NCI-H1436 treated with DMSO at 0.1 percent for 48 hours (cell line): Measurements from ENCODE around the gene MAPK8IP3.
"Not testable (repeated sequence)": the region's sequence is repeated elsewhere in the genome, so short reads cannot be mapped to it uniquely, and the experiment has no call there.

ENCODE experiments used
- DNase-seq: peaks from one replicate; lab custom pipeline; 2025; lab: John Stamatoyannopoulos, UW

The MAPK8IP3 gene

DNA sequence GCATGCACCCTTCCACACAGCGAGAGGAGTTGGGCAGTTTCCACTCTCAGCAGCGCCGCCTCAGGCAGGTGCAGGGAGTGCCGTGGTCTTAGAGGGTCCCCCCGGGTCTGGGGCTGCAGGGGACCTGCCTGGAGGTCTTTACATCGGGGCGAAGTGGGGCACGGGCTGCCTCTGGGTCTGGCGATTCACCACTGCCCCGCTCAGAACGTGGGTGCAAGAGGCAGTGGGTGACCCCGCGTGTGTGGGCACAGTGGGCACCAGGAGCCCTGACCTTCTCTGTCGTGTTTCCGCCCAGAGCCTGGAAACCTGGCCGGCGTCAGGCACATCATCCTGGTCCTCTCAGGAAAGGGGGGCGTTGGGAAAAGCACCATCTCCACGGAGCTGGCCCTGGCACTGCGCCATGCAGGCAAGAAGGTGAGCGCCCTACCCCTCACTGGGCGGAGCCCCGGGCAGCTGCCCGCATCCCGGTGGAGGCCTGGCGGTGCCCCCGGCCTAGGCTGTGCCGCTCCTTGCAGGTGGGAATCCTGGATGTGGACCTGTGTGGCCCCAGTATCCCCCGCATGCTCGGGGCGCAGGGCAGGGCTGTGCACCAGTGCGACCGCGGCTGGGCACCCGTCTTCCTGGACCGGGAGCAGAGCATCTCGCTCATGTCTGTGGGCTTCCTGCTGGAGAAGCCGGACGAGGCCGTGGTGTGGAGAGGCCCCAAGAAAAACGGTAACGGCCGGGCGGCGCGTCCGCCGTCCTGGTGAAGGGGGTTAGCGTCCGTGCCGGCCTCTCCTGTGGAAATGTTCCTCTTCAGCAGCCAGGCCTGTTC is 80.5 kb downstream of the MAPK8IP3 start:
- DNase-seq = no peak

DNA sequence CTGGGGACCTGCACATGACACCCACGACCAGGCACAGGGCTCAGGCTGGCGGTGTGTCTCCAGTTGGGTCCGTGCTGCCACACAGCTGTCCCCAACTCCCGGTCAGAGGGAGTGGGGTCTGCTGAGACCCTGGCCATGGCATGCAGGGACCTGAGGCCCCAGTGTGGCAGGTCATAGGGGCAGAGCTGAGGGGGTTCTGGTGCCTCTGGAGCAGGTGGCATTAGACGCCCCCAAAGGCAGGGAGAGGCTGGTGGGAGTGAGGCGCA is 81.0 kb downstream of the MAPK8IP3 start:
- DNase-seq = no peak

DNA sequence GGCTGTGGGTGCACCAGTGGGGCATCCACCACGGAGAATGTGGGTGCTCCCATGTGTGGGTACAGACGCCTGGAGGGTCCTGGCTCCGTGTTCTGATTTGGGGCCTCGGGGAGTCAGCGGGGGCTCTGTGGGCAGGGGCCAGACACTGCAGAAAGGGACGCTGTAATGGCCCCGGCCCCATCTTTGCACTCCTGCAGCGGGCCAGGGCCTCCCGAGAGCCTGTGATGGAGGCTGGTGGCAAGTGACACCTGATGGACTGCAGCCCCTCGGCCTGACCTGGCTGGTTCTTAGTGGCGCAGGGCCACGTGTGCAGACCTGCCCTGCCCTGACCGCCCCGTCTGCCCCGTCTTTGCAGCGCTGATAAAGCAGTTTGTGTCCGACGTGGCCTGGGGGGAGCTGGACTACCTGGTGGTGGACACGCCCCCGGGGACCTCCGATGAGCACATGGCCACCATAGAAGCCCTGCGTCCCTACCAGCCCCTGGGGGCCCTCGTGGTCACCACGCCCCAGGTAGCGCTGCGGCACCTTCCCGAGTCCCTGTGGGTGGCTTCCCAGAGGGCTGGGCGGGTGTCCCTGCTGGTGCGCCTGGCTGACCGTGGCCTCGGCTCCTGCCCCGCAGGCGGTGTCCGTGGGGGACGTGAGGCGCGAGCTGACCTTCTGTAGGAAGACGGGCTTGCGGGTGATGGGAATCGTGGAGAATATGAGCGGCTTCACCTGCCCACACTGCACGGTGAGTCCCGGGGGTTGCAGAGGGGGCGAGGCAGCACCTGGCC is 81.5 kb downstream of the MAPK8IP3 start:
- DNase-seq = no peak

DNA sequence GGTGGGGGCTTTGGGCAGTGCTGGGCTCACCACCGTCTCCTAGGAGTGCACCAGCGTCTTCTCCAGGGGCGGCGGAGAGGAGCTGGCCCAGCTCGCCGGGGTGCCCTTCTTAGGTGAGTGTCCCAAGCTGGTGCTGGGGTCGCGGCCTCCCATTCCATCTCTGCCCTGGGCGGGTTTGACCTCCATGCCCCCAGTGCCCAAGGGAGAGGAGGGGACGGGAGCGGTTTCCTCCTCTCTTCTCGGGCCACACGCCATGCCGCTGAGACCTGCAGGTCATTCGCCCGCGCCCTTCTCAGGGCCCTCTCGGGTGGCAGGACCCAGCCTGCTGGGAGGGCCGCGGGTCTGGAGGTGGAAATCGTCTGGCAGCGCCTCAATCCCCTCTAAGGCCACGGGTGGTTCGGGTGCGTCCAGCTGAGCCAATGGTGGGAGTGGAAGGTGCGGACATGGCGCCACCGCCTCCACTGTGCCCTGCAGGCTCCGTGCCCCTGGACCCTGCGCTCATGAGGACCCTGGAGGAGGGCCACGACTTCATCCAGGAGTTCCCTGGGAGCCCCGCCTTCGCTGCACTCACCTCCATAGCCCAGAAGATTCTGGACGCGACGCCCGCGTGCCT is 82.2 kb downstream of the MAPK8IP3 start:
- DNase-seq = no peak

DNA sequence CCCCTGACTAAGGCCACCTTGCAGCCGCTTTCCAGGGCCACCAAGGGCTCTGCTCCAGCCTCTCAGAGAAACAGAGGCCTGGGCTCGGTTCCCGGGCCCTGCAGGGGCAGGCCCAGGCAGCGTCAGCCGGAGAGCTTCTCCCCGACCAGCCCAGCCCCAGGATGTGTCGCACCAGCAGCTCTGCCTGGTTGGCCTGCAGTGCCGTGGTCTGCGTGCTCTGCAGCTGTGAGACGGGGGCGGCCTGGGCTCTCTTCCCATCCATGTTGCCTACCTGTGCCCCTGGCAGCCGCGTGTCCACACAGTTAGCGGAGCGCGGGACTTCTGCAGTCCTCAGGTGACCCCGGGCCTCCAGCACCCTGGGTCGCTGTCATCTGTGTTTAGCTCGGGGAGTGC is 82.7 kb downstream of the MAPK8IP3 start:
- no peak for DNase-seq

DNA sequence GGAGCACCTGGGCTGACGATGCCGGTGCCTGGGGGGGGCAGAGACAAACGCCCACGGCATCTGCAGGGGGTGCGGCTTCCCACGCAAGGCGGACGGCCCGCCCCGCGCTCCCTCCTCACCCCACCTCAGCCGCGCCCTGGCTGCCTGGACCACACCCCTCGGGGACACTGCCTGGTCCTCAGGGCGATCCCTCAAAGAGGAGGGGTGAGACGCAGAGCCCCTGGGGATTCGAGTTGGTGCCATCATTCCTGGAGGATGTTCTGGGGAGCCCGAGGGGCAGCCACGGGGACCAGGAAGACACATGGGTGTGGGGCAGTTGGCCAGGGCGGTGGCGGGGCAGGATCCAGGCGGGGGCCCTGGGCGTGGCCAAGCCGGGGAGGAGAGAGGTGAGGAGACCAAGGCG is 83.6 kb downstream of the MAPK8IP3 start:
- no peak for DNase-seq

DNA sequence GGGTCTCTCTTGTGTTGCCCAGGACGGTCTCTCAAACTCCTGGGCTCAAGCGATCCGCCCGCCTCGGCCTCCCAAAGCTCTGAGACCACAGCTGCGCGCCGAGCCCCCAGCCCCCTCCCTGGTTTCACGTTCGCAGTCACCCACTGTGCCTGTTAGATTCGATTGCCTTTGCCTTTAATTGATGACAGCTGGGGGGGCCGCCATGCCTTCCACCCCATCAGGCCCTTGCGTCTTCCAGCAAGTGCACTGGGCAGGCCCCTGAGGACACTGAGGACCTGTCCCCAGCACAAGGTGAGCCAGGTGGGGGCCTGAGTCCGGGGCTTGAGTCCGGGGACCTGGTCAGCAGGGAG is 84.2 kb downstream of the MAPK8IP3 start:
- no peak for DNase-seq

DNA sequence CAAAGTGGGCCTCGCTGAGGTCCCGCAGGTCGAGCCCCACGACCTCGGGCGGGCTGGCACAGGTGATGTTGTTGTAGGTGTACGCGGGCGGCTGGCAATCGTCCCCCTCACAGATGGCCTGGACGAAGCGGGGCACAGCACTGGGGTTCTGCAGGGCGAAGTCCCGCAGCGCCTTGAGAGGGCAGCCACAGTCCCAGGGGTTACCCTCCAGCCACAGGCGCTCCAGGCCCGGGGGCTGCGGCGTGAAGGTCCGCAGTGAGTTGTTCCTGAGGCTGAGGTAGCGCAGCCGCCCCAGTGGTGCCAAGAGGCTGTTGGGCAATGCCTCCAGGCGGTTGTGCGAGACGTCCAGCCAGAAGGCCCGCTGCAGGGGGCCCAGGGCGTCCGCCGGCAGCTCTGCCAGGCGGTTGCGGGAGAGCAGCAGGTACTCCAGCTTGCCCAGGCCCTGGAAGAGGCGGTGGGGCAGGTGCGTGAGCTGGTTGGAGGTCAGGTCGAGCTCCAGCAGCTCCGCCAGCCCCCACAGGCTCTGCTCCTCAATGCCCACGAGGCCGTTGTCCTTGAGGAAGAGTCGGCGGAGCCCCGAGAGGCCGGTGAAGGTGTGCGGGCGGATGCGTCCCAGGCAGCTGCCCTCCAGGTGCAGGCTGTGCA is 84.7 kb downstream of the MAPK8IP3 start:
- no peak for DNase-seq

DNA sequence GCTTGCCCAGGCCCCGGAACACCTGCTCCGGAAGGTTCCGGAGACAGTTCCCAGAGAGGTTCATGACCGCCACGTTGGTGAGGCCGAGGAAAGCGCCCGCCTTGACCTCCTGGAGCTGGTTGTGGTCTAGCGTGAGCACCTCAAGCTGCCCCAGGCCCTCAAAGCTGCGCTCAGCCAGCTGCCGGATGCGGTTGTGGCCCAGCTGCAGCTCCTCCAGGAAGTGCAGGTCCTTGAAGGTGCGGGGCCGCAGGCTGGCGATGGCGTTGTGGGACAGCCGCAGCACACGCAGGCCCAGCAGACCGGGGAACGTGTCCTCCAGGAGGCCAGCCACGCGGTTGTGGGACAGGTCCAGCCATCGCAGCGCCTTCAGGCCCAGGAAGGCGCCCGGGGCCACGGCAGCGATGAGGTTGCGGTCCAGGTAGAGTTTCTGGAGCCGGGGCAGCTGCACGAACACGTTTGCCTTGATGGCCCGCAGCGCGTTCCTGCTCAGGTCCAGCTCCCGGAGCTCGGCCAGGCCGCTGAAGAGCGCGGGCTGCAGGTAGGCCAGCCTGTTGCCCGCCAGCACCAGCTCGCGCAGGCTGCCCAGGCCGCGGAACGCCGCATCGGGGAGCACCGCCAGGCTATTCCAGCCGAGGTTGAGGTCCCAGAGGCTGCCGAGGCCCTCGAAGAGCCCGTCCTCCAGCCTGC is 85.4 kb downstream of the MAPK8IP3 start:
- DNase-seq = no peak

DNA sequence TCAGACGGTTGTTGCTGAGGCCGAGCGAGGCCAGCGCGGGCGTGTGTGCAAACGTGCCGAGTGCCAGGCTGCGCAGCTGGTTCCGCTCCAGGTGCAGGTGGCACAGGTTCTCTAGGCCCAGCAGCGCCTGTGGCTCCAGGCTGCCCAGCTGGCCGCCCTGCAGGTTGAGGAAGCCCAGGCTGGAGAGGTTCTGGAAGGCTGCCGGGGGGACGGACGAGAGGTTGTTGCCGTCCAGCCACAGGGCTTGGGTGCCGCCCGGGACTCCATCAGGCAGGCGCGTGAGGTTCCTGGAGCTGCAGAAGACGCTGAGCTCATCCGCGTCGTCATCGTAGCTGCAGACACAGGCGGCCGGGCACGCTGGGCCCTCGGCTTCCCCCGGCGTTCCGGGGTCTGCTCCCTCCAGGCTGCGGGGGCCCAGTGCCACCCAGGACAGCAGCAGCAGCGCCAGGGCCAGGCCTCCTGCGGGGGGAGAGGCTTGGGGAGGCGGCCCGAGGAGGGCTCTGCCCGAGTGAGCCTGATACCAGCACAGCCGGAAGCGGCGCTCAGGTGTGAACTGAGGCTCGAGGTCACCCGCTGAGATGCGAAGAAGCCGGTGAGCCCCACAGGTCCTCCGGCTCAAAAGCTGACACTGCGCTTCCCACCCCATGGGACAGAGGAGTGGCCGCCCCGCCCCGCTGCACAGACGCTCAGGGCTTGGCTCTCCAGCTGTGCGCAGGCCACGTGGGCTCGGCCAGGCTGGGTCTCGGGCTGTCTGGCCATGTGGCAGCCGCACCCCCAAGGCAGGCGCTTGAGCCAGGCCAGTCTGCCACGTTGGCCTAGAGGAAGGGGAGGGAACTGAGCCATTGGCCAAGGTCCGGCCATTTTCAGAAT is 86.2 kb downstream of the MAPK8IP3 start:
- no peak for DNase-seq

DNA sequence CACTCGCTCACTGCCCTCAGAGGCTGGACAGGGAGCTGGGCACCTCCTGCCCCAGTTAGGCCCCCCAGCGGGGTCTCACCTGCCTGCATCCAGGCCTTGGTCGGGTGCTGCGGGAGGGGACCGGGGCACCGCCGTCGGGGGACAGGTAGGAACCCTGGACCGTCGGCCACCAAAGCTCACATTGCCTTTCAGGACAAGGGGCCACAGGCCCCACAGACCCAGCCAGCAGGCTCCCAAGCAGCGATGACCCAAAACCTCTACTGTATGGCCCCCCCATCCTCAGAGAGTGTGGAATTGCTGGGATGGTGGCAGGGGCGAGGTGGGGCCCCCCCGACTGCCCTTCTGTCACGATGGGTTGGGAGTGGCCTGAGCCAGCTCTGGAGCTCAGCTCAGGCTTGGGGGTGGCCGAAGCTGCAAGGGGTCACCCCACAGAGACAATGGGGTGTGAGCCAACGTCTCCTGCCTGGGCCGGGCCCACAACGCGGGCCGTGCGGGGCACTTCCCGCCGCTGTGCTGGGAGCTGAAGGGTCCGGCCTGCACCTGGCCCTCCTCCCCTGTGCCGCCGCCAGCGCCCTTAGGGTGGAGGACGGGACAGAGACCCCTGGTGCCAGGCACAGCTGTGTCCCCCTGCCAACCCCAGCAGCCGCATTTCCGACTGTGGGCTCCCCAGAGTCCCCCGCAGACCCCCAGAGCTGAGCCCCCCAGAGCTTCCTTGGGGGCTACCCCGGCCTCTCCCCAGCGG is 87.0 kb downstream of the MAPK8IP3 start:
- DNase-seq = no peak

DNA sequence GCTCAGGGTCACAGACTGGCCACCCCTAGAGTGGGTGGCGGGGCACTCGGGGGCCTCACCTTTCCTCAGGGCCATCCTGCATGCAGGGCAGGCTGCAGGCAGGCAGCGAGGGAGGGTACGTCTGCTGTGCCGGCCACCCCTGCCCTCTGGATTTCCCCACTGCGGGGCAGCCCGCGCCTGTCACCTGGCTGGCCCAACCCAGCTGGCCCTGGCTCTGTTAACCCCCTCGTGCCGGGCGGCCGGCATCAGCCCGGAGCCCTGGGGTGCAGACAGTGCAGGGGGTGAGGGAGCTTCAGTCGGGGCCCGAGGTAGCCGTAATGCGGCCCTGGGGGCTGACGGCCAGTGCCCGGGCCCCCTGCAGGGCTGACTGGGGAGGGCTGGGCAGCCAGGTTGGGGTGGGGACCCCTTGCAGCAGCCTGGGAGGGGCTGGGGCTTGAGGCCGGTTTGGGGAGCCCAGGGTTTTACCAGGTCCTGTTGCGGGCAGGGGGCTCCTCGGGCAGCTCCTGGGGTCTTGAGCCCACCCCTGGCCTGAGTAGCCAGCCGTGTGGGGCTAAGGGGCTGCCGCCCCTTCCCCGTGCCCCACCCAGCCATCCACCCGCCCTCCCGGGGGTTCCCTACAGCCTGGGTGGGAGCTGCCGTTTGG is 87.7 kb downstream of the MAPK8IP3 start, which contains the start of gene IGFALS:
Gene IGFALS, minus strand, starts transcription at position 128 of the 643 bp plus-strand sequence. Its CDS starts 53 bp downstream, at position 75.
- no peak for DNase-seq

DNA sequence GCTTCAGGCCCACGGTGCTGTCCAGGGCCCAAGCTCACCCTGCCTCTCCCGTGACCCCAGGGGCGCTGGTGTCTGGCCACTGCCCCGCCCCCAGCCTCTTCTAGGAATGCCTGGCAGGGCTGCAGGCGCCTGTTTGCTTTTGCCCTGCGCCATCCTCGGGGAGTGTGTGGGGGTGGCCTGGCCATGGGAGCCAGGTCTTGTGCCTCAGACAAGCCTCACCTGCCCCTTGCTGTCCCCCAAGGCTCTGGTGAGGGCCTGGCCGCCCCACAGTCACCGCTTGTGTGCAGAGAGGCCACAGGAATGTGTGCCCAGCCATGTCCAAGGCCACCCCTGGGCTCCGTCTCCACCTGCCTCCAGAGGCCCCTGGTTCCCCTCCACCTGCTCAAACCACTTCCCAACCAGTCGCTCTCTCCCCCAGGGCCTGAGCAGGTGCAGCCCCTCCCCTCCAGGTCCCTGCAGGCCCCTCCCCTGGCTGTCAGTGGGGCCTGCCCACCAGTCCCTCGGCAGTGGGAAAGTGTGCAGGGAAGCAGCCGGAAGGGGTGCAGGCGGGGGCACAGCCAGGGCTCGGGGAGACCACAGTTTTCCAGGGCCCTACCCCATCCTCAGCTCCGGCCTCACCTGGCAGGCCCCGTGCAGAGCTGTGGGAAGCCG is 88.4 kb downstream of the MAPK8IP3 start:
- no peak for DNase-seq

DNA sequence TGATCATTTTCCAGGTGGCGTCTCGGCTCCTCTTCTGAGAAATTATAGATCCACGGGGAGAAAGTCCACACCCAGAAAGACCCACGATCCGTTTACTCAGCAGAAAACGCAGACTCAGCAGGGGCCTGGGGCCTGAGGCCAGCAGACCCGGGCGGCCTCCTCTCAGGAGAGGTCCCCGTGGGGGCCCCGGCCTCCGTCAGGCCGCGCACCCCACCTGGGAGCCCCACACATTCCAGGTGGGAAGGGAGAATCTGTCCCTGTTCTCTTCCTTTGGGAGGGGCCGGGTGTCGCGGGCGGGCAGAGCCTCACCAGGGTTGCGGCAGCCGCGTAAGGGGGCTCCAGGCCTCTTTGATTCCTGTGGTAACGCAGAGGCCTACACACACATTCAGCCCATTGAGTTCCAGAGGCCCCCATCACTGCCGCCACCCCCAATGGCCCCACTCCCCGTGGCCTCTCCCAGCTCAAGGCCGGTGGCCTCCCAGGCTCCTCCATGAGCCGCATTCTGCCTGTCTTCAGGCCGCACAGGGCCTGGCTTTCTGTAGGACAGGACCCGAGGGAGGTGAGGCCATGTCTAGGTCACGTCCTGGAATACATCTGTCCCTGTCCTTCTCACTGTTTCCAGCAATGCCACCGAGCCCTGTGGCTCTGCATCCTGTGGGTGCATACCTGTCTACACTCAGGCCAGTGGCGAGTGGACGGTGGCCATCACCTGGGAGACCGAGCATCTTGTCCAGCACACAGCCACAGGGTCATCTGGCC is 89.1 kb downstream of the MAPK8IP3 start:
- no peak for DNase-seq

DNA sequence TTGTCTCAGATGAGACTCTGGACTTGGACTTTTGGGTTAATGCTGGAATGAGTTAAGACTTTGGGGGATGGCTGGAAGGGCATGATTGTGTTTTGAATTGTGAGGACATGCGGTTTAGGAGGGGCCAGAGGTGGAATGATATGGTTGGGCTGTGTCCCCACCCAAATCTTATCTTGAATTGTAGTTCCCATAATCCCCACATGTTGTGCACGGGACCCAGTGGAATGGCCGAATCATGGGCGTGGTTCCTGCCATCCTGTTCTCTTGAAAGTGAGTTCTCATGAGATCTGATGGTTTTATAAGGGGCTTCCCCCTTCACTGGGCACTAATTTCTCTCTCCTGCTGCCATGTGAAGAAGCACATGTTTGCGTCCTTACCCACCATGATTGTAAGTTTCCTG is 93.3 kb downstream of the MAPK8IP3 start:
- DNase-seq = not testable (repeated sequence)

DNA sequence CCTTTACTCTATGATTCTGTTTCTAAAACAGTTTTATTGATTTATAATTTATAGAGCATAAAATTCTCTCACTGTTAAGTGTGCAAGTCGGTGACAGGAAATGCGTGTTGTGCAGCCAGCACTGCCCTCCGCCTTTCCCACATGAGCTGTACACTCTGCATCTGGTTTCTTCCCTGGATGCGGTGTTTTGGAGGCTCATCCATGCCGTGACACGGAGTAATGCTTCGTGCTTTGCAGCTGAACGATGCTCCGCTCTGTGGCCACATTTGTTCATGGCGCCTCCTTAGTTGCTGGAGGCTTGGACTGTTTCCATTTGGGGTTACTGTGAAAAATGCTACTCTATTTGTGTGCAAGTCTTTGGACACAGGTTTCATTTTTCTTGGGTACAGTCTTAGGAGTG is 94.7 kb downstream of the MAPK8IP3 start:
- DNase-seq = no peak

DNA sequence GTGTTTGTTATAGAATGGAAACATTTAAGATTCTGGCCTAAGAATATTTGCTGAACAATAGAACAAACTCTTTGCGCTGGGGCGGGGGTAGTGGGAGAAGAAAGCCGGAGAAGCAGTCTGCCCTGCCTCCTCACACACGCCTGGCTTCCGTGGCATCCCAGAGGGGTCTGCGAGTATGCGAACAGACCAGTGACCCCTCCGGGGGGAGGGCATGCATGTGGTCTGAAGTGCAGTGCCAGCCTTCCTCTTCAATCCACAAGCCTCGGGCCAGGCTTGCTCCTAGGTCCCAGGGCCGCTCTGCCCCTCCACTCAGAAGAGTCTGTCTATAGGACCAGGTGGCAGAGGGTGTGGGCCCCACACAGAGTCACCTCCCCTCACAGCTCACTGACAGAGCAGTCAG is 101.6 kb downstream of the MAPK8IP3 start:
- DNase-seq = no peak

DNA sequence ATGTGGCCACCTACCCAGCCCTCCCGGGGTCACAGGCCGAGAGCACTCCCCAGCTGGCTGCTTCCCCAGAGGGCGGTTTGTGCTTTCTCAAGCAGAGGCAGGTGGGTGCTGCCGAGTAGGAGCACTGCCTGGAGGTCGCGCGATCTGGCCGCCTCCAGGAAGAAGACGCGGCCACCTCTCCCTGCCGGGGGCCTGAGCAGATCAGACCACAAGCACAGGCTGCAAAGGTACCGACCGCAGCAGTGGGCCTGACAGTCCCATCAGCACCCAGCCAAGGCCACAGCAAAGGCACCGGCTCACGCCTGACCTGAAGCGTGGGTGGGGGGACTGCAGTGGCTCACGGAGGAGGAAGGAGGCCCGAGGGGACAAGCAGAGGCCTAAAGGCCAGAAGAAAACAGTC is 102.7 kb downstream of the MAPK8IP3 start:
- no peak for DNase-seq
